ENCODE data around the gene UXS1.

The UXS1 gene

DNA sequence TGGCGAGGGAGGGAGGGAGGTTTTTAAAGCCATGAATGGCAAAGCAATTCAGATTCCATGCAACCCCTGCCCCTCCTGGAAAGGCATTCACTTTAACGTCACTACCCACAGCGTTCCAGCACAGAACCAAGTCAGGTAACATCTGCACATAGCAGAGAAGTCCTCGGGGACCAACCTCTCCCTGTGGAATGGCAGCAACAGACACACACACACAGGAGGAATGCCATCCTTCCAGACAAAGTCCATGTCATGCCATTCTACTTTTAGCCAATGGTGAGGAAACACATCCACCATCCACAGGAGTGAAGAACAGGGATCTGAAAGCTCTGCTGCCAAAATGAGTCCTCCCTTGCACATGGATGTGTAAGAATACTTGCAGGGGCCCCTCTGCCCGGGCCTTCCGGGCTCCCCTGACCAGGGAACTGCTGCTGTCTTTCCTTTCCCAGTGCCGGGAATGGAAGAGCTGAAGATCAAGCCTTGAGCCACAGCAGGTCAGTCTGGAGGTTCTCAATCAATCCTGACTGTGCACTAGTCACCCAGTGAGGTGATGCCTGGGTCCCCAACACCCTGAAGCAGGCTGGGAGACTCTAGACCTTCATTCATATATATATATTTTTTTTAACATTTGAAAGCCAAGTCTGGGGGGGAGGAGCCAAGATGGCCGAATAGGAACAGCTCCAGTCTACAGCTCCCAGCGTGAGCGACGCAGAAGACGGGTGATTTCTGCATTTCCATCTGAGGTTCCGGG is 63.7 kb downstream of the UXS1 start:
- DNase-seq (ENCODE audit: low read depth), result no peak

DNA sequence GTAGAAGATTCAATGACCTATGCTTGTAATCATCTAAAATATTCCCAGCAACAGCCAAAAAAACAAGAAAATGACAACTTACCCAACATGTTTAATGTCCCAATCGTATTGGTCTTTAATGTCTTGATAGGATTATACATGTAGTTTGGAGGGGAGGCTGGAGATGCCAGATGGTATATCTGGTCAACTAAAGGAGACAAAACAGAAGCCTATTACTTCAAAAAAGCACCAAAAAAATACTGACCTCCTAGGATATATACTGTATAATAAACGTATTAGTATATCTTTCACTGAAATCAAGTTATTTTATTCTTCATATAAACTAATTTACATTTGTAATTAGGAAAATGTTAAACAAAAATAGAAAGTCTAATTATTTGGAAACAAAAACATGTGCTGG is 64.5 kb downstream of the UXS1 start:
- no peak for DNase-seq (ENCODE audit: low read depth)

DNA sequence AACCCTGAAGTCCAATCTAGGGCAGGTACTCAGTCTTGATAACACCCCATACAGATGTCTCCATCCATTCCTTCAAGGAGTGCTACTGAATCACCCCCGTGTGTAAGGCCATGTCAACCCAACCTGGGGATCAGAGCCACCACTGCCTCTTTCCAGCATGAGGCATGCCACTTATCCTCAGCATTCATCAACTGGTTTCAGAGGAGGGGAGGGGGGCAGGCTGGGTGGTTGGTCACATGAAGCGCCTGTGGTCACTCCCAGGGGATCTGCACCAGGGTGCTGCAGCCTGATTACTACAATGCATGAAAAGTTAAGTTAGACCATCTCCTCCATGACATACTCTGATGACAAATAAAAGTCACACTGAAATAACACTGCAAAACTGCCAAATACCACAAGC is 65.0 kb downstream of the UXS1 start:
- no peak for DNase-seq (ENCODE audit: low read depth)

DNA sequence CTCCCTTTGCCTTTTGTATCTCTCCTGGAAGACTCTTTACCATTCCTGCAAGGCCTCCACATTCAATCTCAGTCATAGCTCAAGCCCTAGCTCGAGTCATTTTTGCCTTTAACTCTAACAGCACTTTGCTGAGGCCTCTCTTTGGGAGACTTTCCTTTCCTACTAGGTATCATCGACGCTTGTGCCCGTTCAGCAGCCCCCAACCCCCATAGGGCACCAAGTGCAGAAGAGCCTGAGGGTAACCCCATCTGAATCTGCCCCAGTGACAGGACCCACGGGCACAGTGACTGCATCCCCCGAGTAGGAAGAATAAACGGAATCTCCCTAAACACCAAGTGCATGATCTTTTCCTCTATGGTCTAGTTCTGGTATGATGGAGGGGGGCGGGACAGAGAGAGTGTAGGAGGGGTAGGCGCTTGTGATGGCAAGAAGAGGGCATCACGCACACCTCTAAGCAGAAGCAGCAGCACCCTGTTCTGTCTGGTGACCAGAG is 66.3 kb downstream of the UXS1 start:
- DNase-seq (ENCODE audit: low read depth), result no peak

DNA sequence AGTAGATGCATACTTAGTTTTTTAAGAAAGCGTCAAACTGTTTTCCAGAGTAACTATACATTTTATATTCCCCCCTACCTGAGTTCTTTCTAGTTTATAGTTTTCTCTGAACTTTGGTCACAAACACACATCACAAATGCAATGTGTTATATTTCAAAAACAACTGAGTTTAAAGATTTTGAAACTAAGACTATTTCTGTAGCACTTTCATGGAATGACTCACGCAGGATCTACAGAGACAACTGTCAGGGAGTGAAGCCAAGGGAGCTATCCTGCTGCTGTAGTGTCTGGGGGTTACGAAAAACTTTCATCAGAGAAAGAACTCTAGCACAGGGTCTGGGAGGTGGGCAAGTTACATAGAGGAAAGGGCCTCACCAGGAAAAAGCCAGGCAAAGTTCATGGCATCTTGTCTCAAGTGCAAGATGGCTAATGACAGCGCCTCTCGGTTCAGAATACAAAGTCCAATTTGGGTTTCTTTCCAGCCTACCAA is 66.8 kb downstream of the UXS1 start:
- DNase-seq (ENCODE audit: low read depth), result no peak

- no peak for DNase-seq (ENCODE audit: low read depth)
Observed at GRCh38 chr2:106126705-106127281, 67.3 kb downstream of the UXS1 start.

DNA sequence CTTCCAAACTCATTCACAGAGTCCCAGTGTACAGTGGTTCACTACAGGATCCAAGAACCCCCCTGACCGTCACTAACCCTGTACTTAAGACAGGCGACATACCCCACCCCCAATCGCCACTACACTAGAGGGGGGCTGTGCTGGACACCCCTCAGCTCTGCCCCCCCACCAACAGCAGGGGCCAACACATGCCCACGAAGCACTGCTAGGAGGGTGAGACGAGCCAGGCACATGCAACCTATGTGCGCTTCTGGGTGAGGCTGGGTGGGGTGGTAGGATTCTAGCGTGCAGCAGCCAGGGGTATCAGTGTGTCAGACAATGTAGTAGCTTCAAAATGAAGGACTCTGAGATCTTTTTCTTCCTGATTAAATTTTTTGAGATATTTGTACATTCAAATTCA is 67.8 kb downstream of the UXS1 start:
- no peak for DNase-seq (ENCODE audit: low read depth)

DNA sequence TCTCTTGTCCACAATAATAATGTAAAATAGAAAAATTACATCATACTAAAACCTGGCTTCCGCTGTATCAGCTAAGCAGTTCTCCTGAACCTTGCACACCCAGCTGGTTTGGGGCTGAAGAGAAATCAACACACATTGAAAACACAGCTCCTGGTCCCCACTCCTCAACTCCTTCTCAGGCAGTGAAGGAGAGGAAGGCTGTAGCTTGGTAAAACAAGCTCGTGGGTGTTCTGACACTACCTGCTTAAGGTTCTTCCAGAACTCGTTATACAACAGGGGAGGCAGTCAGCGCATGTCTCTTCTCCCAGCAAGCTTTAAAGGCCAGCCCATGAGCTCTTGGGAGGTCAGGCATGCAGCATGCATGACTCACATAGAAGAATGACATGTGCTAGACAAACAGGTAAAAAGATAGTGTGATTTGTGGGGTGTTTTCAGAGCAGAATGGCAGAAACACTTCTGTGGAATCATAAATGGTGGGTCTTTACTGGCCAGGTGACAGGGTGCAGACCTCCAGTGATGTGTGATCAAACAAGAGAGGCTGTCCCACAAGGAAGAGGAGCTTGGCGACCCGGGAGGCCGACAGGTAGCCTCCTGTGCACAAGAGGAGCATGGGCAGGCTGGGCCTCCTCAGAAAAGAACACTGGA is 69.1 kb downstream of the UXS1 start:
- DNase-seq (ENCODE audit: low read depth), result no peak

DNA sequence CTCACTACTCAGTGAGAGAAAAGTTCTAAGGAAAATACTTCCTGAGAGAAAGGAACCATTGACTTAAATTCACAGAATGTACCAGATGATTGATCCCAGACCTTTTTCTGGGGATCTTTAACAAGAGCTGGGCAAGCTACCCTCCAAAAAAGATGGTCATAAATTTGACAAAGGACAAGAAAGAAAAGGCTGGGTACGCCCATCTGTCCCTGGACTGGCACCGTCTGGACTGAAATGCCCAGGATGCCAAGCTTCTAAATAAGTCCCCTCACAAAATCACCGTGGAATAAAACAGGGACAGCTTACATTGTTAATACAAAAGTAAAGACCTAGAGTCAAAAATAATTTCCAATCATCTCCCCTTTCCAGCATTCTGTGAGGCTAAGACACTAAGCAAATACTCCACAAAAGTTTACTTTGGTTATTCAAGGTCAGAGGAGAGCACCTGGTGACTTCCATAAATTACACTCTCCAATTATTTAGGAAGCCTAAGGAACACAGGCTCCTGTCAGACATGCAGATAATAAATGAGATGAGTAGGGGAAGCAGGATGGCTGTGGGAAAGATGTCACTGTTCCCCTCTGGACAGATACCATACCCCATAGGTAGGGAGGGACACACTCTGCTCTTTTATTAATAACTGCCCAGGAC is 69.9 kb downstream of the UXS1 start:
- no peak for DNase-seq (ENCODE audit: low read depth)

DNA sequence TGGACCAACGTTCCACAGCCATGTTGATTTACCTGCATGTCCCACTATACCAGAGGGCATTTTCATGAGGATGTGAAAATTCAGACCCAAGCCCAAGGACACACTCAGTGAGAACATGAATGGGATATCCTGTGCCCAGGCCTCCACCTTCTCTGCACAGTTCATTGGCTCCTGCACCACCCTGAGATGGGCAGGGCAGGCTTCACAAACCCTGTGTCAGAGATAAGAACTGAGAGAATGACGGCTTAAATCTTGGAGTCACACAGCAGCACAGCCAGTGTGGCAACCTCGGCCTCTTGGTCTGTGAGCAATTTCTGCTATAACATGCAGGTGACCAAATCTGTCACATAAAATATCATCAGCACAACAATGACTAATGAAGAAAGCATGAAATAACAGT is 71.9 kb downstream of the UXS1 start:
- no peak for DNase-seq (ENCODE audit: low read depth)

- DNase-seq (ENCODE audit: low read depth), result no peak
Observed at GRCh38 chr2:106120432-106120831, 73.7 kb downstream of the UXS1 start.

- no peak for DNase-seq (ENCODE audit: low read depth)
Observed at GRCh38 chr2:106119074-106119473, 75.0 kb downstream of the UXS1 start.

DNA sequence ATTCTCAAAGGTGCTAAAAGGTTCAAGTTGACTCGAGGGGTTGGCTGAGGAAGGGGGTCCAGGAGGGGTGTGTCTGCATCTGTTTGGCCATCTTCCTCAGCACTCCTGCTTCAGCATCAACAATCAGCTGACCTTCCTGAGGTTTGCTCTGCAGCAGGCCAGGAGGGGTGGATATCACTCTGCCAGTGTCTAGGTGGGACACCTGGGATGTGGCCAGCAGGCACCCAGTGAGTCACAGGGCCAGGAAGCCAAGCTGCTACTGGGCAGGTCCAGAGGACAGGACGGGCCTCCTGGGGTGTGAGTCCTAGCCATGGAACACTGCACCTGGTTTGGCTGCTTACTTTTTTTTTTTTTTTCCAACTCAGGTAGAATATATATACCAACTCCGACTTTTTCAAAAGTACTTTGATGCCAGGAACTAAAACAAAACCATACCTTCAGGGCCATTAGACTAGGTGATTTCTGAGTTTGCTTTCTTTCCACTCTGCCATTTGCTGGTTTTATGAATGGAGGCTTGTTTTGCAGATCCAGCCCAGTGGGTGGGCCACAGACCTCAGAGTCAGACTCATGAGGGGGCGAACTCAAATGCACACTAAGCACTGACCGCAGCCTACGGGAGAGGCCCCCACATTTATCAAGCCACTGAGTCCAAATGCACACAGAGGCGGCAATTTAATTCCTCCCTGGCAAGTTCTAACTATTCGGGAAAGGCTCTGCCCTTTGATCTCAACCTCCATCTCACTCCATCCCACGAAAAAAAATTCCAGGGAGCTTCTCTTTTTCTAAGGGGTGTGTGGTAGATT is 76.0 kb downstream of the UXS1 start:
- no peak for DNase-seq (ENCODE audit: low read depth)

DNA sequence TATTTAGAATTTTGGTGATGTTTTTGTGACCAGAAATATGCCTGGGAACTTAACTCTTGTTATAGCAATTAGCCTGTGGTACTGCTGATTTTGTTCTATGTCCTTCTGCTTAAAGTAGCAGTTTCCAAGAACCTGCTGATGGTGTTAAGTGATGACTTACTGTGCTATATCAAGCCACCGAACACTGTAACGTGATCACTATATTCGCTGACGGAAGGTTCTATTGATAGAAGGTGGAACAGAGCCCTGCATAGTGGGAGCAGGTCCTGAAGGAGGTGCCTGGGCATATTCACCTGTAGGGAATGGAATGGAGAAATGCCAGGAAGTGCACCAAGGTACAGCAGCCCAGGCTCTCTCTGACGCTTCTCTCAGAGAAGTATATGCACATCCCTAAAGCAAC is 76.8 kb downstream of the UXS1 start:
- DNase-seq (ENCODE audit: low read depth), result no peak

DNA sequence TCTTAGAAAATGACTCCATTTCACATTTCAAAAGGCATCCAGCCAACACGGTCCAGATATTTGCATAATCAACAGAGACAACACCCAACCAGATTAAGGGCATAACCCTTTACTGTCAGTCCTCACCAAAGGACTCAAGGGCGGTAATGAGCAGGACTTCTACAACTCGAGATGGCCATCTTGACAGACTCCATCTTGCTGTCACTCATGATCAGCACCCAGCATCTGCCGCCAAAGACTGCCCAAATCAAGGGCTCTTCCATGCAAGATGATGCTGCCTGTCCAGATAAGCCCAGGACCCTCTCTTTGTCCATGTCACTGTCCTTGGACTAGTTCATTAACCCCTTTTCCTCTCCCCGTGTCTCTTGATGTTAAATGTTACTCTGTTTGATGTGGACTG is 77.9 kb downstream of the UXS1 start:
- DNase-seq (ENCODE audit: low read depth), result no peak

DNA sequence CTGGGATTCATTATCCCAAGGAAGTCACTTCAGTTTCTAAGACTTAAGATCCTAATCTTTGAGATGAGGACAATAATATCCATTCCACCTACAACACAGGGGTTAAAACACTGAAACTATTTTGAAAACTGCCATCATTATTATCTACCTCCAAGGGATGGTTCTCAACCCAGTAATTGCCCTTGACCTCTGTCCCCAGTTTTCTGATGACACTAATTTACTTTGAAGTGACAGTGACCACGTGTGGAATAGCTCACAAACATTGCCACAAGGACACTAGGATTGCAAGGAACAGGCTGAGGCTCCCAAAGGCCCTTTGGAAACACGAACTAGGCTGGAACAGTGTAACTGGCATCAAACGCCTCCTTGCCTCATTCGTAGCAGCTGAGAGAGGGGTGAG is 78.4 kb downstream of the UXS1 start:
- DNase-seq (ENCODE audit: low read depth), result no peak

GRCh38 chr2:106115250-106115649 is 78.9 kb downstream of the UXS1 start:
- DNase-seq (ENCODE audit: low read depth), result no peak

GRCh38 chr2:106114166-106114565 is 79.9 kb downstream of the UXS1 start:
- no peak for DNase-seq (ENCODE audit: low read depth)

- no peak for DNase-seq (ENCODE audit: low read depth)
Observed at GRCh38 chr2:106113361-106113966, 80.6 kb downstream of the UXS1 start.

- no peak for DNase-seq (ENCODE audit: low read depth)
Observed at GRCh38 chr2:106111882-106112571, 82.1 kb downstream of the UXS1 start.
